Peyer's patch (tissue), 4 donors: ENCODE data around the gene GPAM.

Experiments
- CTCF ChIP-seq, 6 experiments: fragments of 450-650 bp in 4 of 6; fragments of 200-600 bp in 2 of 6; sonication (generic) in 1 of 6; IDR thresholded peaks; one replicate each; pipeline ENCODE4 v1.5.1; 2017 to 2019; ENCODE audit warnings: antibody characterized with exemption in 6 of 6, mild to moderate bottlenecking in 3 of 6, moderate library complexity in 1 of 6
- POLR2A ChIP-seq, 2 donors: fragments of 450-650 bp; IDR thresholded peaks; one replicate each; pipeline ENCODE4 v1.5.1; 2017; ENCODE audit warnings: antibody characterized with exemption in 2 of 2, mild to moderate bottlenecking in 2 of 2, moderate library complexity in 2 of 2

- TF ChIP-seq CTCF (IDR thresholded peaks at IDR 0.05) (no peak), POLR2A (IDR thresholded peaks at IDR 0.05) (no peak)
Measured at GRCh38 chr10:112222799-112223198, 39.2 kb upstream of the GPAM start.
